CD4-positive, alpha-beta T cell treated with Interleukin-17A for 4 hours (primary cell): ENCODE results near the gene TOMM20.
"Not testable (repeated sequence)": the region's sequence is repeated elsewhere in the genome, so short reads cannot be mapped to it uniquely, and the experiment has no call there.

Source experiments
- DNase-seq: peaks from one replicate; pipeline ENCODE4 v3.0.0-alpha.2; 2020; ENCODE audit warnings: mixed read lengths

The TOMM20 gene

GRCh38 chr1:235128456-235129328, at the start of gene TOMM20:
TSS of gene TOMM20 (minus strand) at chr1:235128837. CDS start at chr1:235128715, 122 bp downstream.
- DNase-seq: peak; percentile 93

- DNase-seq: no peak
Measured at GRCh38 chr1:235176486-235176885, 47.8 kb upstream of the TOMM20 start.

- no peak for DNase-seq
Measured at GRCh38 chr1:235169986-235170385, 41.3 kb upstream of the TOMM20 start.

- DNase-seq: no peak
Measured at GRCh38 chr1:235168375-235168774, 39.7 kb upstream of the TOMM20 start.

- peak; percentile 6 for DNase-seq
Measured at GRCh38 chr1:235161685-235162327, 33.2 kb upstream of the TOMM20 start.

- DNase-seq: peak; percentile 95
Measured at GRCh38 chr1:235160957-235161684, 32.5 kb upstream of the TOMM20 start, which contains the start of gene RBM34. TSS of gene RBM34 (minus strand) at chr1:235161250. CDS start at chr1:235161226, 24 bp downstream.

GRCh38 chr1:235160383-235160956, 31.8 kb upstream of the TOMM20 start:
- DNase-seq: no peak

- not testable (repeated sequence) for DNase-seq
Measured at GRCh38 chr1:235159930-235160329, 31.3 kb upstream of the TOMM20 start.

GRCh38 chr1:235159284-235159683, 30.6 kb upstream of the TOMM20 start:
- not testable (repeated sequence) for DNase-seq

- DNase-seq: no peak
Measured at GRCh38 chr1:235158680-235159079, 30.0 kb upstream of the TOMM20 start.

GRCh38 chr1:235157150-235157549, 28.5 kb upstream of the TOMM20 start:
- no peak for DNase-seq

- no peak for DNase-seq
Measured at GRCh38 chr1:235156740-235157139, 28.1 kb upstream of the TOMM20 start.

- DNase-seq: no peak
Measured at GRCh38 chr1:235156265-235156664, 27.6 kb upstream of the TOMM20 start.

- no peak for DNase-seq
Measured at GRCh38 chr1:235152235-235152634, 23.6 kb upstream of the TOMM20 start.

- DNase-seq: no peak
Measured at GRCh38 chr1:235151033-235151432, 22.4 kb upstream of the TOMM20 start.

- no peak for DNase-seq
Measured at GRCh38 chr1:235149824-235150223, 21.2 kb upstream of the TOMM20 start.

- DNase-seq: no peak
Measured at GRCh38 chr1:235147269-235147668, 18.6 kb upstream of the TOMM20 start.

- no peak for DNase-seq
Measured at GRCh38 chr1:235145639-235146038, 17.0 kb upstream of the TOMM20 start.

- no peak for DNase-seq
Measured at GRCh38 chr1:235142991-235143390, 14.4 kb upstream of the TOMM20 start.

- no peak for DNase-seq
Measured at GRCh38 chr1:235139315-235139714, 10.7 kb upstream of the TOMM20 start.

- DNase-seq: no peak
Measured at GRCh38 chr1:235138821-235139220, 10.2 kb upstream of the TOMM20 start.

- DNase-seq: no peak
Measured at GRCh38 chr1:235136111-235136510, 7.5 kb upstream of the TOMM20 start.

- no peak for DNase-seq
Measured at GRCh38 chr1:235134171-235134570, 5.5 kb upstream of the TOMM20 start.
